PFSK-1 (cell line): Measurements from ENCODE around the gene ST6GALNAC1.

Experiments
- POLR2AphosphoS5 ChIP-seq: IDR thresholded peaks from 2 replicates; pipeline ENCODE4 v1.6.1; 2012; ENCODE audit warnings: low read depth, mild to moderate bottlenecking, control low read depth, low read length, moderate library complexity
- TF ChIP-seq, protein P1 (sequence below), 2 experiments: IDR thresholded peaks; 2 replicates each; pipeline versions ENCODE4 v1.6.1 to v1.8.0; 2011 to 2012; ENCODE audit warnings: low read depth in 2 of 2, low read length in 2 of 2, control low read depth in 1 of 2, inconsistent platforms in 1 of 2, mild to moderate bottlenecking in 1 of 2, moderate library complexity in 1 of 2; ENCODE audit not compliant: insufficient read depth in 1 of 2

DNA sequence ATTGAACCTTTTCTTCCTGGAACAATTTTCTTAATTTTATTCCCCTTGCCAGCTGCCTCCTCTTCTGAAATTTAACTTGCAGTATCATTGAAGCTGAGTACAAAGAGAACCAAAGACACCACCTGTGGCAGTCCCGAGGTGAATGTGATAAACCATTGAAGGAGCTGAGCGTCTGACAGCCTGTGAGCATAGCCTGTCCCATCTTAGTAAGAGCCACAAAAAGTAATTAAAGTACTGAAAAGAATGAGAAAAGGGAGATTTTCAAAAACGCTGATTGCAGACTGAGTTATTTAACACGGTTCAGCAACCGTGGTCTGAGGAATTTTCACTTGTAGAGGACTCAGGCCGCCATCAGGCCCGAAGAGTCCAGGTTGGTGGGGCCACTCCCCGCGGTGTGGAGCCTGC lies 27.2 kb upstream of the ST6GALNAC1 start:
- no peak for TF ChIP-seq POLR2AphosphoS5
- TF ChIP-seq, protein P1, sequence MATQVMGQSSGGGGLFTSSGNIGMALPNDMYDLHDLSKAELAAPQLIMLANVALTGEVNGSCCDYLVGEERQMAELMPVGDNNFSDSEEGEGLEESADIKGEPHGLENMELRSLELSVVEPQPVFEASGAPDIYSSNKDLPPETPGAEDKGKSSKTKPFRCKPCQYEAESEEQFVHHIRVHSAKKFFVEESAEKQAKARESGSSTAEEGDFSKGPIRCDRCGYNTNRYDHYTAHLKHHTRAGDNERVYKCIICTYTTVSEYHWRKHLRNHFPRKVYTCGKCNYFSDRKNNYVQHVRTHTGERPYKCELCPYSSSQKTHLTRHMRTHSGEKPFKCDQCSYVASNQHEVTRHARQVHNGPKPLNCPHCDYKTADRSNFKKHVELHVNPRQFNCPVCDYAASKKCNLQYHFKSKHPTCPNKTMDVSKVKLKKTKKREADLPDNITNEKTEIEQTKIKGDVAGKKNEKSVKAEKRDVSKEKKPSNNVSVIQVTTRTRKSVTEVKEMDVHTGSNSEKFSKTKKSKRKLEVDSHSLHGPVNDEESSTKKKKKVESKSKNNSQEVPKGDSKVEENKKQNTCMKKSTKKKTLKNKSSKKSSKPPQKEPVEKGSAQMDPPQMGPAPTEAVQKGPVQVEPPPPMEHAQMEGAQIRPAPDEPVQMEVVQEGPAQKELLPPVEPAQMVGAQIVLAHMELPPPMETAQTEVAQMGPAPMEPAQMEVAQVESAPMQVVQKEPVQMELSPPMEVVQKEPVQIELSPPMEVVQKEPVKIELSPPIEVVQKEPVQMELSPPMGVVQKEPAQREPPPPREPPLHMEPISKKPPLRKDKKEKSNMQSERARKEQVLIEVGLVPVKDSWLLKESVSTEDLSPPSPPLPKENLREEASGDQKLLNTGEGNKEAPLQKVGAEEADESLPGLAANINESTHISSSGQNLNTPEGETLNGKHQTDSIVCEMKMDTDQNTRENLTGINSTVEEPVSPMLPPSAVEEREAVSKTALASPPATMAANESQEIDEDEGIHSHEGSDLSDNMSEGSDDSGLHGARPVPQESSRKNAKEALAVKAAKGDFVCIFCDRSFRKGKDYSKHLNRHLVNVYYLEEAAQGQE (IDR thresholded peaks at IDR 0.05; ENCODE audit: insufficient read depth in 1 of 2, low read depth in 2 of 2, low read length in 2 of 2), result no peak
